Stimulated activated CD8-positive, alpha-beta memory T cell treated with anti-CD3 and anti-CD28 coated beads, Interleukin-7, amount 100 ng/mL, for 4 hours (primary cell): ENCODE data around the gene MS4A6A.
"Not testable (repeated sequence)": the region's sequence is repeated elsewhere in the genome, so short reads cannot be mapped to it uniquely, and the experiment has no call there.

Source experiments
- DNase-seq, 2 donors: peaks; one replicate each; pipeline ENCODE4 v3.0.0-alpha.2; 2020; ENCODE audit warnings: low read depth in 2 of 2

MS4A6A gene, protein sequence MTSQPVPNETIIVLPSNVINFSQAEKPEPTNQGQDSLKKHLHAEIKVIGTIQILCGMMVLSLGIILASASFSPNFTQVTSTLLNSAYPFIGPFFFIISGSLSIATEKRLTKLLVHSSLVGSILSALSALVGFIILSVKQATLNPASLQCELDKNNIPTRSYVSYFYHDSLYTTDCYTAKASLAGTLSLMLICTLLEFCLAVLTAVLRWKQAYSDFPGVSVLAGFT

DNA sequence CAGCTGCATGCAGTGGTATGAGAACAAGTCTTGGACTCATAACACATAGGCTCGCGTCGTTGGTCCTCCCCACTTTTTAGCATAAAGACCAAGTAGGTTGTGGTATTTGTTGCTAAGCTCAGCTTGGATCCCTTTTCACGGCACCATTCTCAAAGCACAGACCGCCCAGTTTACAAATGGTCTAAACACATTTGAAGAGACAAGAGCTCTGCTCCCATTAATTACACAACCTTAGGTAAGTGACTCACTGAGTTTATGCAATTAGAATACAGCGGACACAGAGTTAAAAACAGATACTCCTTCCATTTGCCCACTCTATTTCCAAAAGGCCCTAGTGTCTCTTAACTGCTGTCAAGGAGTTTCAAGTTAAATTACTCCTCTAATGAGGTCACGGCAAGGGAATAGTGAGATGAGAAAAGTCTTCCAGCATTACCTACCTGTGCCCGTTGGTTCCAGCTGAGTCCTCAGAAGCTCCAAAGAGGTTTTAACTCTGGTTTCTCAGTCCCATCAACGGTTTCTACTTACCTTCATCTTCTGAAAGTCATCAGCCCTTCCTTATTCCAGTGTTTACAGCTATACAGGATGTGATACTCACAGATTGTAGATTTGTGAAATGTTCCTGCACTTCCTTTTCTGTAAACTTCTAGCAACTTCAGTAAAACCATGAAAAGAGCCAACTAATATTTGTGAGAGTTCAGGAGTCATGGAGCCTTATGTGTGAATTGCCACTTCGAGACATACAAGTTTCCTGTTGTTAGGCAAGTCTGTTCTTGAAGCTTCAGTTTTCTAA lies at the start of gene MS4A6A:
Gene MS4A6A (minus strand): TSS at position 543 of the 790 bp plus-strand sequence. CDS start 1,356 bp downstream, outside the sequence.
- no peak for DNase-seq

DNA sequence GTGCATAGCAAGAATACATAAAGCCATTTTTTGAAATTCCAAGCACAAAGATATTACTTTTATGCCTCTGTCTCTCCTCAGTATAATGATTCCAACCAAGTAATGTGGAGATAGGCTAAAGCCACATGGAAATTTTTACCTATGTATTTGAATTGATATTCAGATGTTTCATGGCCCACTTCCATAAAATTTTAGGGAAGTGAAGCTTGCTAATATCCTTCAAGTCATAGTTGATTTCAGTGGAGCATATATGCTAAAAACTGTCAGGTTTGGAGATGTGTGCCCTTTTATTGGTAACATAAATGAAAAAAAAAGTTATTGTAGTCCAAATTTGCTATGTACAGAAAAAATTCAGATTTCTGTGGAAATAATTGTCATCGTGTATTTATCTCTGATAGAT lies 47.8 kb upstream of the MS4A6A start:
- no peak for DNase-seq

DNA sequence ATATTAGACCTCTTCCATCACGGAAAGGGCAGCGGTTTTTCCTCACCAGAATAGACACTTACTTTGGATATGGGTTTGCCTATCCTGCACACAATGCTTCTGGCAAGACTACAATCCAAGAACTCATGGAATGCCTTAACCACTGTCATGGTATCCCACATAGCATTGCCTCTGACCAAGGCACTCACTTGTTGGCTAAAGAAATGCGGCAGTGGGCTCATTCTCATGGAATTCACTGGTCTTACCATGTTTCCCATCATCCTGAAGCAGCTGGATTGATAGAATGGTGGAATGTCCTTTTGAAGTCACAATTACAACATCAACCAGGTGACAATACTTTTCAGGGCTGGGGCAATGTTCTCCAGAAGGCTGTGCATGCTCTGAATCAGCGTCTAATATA lies 39.3 kb upstream of the MS4A6A start:
- no peak for DNase-seq

DNA sequence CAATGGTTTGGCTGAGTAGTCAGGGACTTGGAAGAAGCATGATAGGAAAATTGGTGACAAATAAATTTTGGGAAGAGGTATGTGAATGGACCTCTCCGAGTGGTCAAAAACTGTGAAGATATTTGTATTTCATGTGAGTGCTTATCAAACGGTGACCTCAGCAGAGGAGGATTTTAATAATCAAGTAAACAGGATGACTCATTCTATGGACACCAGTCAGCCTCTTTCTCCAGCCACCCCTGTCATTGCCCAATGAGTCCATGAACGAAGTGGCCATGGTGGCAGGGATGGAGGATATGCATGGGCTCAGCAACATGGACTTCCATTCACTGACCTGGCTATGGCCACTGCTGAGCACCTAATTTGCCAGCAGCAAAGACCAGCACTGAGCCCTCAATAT lies 38.8 kb upstream of the MS4A6A start:
- no peak for DNase-seq

DNA sequence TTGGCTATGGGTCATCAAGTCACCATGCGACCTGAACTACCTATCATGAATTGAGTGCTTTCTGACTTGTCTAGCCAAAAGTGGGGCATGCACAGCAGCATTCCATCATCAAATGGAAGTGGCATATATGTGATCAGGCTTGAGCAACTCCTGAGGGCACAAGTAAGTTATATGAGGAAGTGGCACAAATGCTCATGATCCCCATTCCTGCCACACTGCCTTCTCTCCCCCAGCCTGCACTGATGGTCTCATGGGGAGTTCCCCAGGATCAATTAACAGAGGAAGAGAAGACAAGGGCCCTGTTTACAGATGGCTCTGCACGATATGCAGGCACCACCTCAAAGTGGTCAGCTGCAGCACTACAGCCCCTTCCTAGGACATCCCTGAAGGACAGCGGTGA lies 38.3 kb upstream of the MS4A6A start:
- DNase-seq: no peak

DNA sequence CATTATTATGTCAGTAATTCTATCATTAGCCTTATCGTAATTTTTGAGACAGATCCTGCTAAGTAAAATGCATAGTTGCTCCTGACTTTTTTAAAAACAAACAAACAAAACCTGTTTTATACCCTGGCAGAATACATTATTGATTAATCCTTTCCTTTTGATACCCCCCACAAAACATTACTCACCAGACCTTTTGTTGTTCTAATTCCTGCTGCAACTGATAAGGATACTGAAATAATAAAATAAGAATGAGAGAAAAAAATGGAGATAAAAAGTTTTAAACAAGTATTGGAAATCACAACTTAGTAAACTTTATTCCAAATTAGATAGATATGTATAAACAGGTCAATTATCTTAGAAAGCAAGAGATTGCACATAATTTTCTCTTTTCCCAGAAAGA lies 31.5 kb upstream of the MS4A6A start:
- DNase-seq: no peak

DNA sequence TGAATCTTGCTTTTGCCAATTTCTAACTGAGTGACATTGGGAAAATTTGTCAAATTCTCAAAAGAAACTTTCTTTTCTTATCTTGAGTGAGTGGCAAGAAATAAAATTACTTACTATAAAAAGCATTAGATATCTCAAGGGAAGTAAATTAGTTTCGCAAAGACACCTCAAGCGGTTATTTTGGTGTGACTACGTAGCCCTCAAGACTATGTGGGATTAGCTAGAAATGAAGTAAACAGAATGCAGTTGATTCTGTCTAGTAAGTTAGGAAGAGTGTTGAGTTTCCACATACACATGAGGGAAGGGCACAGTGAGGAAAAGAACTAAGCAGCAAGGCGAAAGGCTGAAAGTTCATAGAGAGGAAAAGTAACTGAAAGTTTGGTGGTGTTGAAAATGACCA lies 28.3 kb upstream of the MS4A6A start:
- no peak for DNase-seq

DNA sequence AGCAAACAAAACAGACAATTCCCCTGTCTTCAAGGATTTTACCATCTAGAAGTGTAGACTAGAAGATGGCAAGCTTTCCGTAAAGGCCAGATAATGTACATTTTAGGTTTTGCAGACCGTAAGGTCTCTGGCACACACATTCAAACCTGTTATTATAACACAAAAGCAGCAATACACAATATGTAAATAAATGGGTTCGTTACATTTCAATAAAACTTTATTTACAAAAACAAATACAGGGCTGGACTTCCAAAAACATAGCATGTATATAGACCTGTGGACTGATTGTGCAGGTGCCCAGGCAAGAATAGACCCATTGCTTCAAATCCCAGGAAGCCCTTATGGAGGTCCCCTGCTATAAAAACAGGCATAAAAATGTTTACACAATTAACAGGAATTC lies 27.1 kb upstream of the MS4A6A start:
- no peak for DNase-seq

DNA sequence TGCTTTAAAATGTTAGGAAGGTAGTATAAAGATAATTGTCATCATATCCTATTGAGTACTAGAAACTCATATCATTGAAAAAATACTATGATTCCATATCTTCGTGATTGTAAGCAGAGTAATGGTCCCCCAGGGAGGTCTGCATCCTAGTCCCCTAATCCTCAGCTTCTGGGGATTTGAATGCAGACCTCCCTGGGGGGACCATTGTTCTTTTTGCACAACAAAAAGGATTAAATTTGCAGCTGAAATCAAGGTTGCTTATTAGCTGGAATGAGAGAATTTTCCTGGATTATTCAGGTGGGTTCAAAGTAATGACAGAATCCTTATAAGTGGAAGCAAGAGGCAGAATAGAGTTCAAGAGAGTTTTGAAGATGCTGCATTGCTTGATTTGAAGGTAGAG lies 26.1 kb upstream of the MS4A6A start:
- DNase-seq: no peak

DNA sequence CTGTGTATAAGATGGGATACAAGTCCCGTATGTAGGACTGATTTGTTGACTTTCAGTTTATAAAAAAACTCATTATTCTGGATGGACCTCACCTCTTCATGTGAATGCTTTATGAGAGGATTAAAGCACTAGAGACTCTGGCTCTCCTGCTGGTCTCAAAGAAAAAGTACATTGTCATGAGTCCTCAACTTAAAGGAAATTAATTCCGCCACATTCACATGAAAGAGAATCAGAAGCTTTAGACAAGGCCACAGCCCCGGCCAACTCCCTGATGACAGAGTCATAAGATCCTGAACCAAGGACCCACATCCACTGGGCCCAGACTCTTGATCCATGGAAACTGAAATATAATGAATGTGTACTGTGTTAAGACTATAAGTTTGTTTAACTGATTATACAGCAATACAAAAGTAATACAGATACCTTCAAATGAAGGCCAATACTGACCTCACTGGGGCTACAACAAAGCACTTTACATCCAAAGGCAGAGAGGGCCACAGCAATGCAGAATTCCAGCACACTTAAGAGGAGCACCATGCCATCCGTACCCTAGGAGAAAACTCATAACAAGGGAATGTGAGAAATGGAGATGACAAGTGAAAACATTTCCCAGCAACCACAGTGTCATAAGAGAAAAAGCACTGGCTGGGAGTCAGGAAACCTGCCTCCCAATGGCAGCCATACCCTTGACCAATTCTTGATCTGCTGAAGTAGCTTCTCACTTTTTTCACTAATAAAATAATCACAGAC lies 25.4 kb upstream of the MS4A6A start:
- no peak for DNase-seq

DNA sequence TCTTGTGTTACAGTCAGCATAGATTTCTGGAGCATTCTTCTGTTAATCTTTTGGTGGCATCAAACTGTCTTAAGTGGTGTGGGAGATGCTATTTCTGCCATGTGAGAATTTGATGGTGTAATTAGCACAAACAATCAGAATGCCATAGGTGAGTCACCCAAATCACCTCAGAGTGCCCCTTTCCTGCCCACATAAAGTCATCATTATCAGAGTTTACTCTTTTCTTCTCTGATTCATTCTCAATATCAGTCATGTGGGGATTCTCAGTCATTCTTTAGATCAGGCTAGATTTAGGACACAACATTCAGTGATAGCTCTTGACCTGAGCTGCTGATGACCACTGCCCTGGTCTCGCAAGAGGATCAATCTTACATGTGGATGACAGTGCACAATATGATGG lies 23.7 kb upstream of the MS4A6A start:
- DNase-seq: no peak

DNA sequence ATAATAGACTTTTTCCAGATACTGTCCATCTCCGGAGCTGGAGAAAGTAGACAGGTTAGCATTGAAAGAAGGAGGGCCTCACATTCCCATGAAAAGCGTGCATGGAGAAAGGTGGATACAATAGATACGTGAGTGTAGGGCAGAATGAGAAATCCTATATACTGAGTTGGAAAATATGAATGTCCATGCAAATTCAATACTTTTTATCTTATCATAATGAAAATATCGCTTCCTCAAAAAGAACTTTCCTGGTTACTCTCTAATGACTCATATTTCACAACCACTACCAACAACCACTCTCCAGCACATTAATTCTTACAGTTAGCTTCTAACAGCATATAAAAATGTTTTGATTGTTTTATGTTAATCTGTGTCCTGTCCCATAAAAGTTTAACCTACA lies 22.0 kb upstream of the MS4A6A start:
- no peak for DNase-seq

DNA sequence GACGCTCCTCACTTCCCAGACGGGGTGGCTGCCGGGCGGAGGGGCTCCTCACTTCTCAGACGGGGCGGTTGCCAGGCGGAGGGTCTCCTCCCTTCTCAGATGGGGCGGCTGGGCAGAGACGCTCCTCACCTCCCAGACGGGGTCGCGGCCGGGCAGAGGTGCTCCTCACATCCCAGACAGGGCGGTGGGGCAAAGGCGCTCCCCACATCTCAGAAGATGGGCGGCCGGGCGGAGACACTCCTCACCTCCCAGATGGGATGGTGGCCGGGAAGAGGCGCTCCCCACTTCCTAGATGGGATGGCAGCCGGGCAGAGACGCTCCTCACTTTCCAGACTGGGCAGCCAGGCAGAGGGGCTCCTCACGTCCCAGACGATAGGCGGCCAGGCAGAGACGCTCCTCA lies 18.5 kb upstream of the MS4A6A start:
- DNase-seq: not testable (repeated sequence)

DNA sequence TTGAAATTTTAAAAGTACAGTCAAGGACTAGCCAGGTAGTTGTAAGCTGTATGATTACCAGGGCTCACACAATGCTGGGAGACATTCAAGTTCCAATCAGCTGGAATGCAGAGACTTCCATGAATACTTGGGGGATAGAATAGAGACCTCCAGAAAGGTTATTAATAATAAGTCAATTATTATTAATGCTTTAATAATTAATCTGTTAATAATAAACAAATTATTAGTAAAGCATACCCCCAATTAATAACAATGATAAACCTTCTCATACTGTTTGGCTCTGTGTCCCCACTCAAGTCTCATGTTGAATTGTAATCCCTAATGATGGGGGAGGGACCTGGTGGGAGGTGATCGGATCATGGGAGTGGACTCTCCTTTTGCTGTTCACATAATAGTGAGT lies 14.6 kb upstream of the MS4A6A start:
- DNase-seq: no peak

DNA sequence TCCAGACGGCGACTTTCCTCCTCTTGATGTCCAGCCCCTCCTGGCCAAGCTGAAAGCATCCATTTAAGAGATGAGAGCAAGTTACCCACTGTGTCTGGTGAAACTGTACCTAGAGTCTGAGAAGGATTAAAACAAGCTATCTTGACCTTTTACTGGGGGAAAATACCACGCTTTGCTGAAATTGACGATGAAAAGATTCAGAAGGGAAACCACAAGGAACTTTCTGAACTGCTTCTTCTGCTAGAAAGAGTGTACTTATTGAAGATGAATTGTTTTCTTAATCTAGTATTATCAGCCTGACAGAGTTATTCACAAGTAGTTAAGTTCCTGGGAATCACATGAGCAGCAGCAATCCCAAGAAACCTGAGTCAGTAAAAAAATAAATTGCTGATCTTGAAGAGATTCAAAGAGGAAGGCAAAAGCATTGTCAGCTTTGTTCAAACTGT lies 13.1 kb upstream of the MS4A6A start:
- DNase-seq: no peak

DNA sequence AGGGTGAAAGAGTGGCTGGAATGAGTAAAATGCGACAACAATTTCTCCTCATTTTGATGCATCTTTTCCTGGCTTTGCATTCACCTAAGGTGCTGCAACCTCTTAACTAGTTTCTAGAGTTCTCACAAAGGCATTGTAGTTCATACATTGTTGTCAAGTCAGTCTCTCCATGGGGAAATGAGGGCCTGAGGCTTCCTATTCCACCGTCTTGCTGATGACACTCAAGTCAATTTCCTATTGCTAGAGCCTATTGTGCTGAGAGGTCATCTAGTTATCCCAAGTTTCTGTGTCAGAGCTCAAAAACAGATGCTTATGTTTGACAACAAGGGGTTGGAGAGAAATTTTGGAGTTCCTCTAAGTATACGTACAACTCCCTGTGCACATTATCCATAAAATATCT lies 11.6 kb upstream of the MS4A6A start:
- DNase-seq: no peak

DNA sequence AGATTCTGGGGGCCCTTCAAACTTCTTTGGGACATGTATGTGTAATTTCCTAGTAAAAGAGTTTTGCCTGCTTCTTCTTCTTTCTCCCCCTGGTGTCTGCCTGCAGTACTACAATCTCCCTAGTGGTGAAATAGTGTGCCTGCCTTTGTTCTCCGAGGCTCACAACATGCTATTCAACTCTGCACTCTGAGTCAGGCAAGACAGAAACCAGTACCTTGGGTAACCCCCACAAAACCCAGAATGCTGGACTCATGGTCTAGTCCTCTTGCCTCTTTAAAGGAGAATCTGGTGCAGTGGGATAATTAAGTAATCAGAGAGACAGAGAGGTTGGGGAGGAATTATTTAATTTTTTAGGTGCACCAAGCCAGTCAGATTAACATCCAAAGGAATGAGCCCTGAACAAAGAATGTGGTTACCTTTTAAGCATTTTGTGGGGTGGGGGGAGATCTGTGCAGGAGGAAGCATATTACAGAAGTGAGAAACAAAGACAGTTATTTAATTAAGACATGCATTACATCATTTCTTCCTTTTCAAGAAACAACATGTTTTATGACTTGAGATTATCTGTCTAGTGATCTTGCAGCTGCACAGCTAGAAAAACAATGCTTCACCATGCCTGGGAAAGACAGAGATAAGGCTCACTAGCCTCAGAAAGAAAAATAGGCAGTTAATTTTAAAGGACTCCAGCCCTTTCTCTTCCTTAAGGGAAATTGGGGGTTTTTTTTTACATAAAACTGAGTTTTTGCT lies 11.0 kb upstream of the MS4A6A start:
- peak in 1 of 2 donors; percentile 34 for DNase-seq

DNA sequence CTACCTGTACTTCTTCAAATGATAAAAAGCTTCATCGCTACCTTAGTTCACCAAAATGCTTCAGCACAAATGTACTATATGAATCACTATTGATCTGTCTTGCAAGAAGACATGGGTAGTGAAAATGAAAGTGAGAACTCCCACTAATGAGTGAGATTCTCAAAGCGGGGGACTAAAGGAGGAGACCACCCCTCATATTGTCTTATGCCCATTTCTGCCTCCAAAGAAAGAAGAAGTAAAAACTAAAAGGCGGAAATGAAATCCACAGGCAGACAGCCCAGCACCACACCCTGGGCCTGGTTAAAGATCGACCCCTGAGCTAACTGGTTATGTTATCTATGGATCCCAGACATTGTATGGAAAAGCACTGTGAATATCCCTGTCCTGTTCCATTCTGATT lies 9.7 kb upstream of the MS4A6A start:
- DNase-seq: not testable (repeated sequence)

DNA sequence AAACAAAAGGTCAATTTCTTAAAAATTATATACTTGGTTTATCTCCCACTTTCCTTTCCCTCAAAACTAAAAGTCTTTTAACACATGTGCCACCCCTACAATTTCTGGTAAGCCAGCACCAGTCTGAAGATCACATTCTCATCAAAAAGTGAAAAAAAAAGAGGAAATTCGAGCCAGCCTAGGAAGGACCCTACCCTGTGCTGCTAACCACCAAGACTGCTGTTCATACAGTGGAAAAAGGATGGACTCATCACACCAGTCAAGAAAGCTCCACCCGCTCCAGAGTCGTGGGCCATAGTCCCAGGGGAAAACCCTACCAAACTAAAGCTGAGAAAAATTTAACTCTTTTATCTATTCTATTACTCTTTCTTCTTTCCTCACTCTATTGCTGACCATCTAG lies 5.6 kb upstream of the MS4A6A start:
- DNase-seq: not testable (repeated sequence)

DNA sequence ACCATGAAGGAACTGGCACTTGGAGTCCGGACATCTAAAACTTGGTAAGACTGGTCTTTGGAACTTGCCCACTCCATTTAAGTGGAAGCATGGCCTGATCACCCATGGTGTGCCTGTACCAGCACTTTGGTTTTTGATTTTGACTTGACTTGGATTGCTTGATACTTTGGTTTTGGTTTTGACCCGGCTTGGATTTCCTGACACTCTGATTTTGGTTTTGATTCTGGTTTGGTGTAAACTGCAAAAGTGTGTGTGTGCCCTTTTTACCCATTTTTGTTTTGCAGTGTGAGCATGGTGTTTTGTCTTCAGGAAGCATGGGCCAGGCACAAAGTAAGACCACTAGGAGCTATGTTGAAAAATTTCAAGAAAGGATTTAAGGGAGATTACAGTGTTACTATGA lies 3.2 kb upstream of the MS4A6A start:
- not testable (repeated sequence) for DNase-seq

DNA sequence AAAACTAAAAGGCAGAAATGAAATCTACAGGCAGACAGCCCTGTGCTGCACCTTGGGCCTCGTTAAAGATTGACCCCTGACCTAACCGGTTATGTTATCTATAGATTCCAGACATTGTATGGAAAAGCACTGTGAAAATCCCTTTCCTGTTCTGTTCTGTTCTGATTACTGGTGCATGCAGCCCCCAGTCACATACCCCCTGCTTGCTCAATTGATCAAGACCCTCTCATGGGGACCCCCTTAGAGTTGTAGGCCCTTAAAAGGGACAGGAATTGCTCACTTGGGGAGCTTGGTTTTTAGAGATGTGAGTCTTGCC lies 2.6 kb upstream of the MS4A6A start:
- not testable (repeated sequence) for DNase-seq

DNA sequence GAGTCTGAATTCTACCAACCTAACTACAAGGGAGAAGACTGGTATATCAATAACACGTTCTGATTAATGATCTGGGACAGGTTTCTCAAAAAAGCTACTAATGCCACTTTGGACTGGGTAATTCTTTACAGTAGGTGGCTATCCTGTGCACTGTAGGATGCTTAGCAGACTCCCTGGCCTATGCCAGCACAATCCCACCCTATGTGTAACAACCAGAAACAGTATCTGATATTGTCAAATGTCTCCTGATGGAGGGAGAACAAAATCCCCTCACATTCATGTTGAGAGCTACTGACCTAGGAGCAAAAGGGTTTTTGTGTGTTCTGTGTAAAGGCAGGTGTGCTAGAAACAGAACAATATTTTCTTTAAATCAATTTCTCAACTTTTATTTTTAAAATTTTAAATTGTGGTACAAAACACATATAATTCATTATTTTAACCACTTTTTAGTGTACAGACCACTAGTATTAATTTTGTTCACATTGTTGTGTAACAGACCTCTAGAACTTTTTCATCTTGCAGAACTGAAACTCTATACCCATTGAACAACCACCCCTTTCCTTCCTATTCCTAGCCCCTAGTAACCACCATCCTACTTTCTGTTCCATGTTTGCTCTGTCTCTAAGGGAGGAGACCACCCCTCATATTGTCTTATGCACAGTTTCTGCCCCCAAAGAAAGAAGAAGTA lies 2.1 kb upstream of the MS4A6A start:
- DNase-seq: no peak
